Lung (tissue), 12 donors: ENCODE results near the gene ZRANB3. TPM values are rescaled to one million over a fixed set of nuclear protein-coding genes. Genes with fewer than 3 reads are reported as not detected.

Experiments used
- ATAC-seq: fragments of 200-7000 bp; cut with Tn5 transposase; one replicate; pipeline ENCODE4 v1.9.1; 2020; ENCODE audit warnings: moderate number of reproducible peaks; ENCODE audit not compliant: insufficient read depth, low FRiP score
- DNase-seq, 3 donors: peaks; one replicate each; pipeline ENCODE4 v3.0.0-alpha.2; 2013 to 2017
- H3K27ac ChIP-seq, 2 donors: one replicate each; pipeline ENCODE4 v1.5.1; 2013; ENCODE audit warnings: mild to moderate bottlenecking in 2 of 2, moderate library complexity in 2 of 2, control low read depth in 1 of 2, inconsistent platforms in 1 of 2, low read depth in 1 of 2, low read length in 1 of 2
- H3K27me3 ChIP-seq, 3 donors: one replicate each; pipeline ENCODE4 v1.5.1; 2013; ENCODE audit warnings: low read length in 2 of 3; ENCODE audit not compliant: control insufficient read depth in 3 of 3, insufficient read depth in 3 of 3
- H3K36me3 ChIP-seq, 4 donors: one replicate each; pipeline ENCODE4 v1.5.1; 2013; ENCODE audit warnings: low read length in 4 of 4, mild to moderate bottlenecking in 1 of 4, moderate library complexity in 1 of 4; ENCODE audit not compliant: control insufficient read depth in 4 of 4, insufficient read depth in 4 of 4
- H3K4me1 ChIP-seq, 5 donors: one replicate each; pipeline ENCODE4 v1.5.1; 2013; ENCODE audit warnings: low read length in 5 of 5, mild to moderate bottlenecking in 2 of 5, moderate library complexity in 1 of 5; ENCODE audit not compliant: control insufficient read depth in 5 of 5, insufficient read depth in 5 of 5
- H3K4me3 ChIP-seq: one replicate; pipeline ENCODE4 v1.5.1; 2013; ENCODE audit warnings: mild to moderate bottlenecking, control low read depth, moderate library complexity
- H3K9ac ChIP-seq, 2 donors: one replicate each; pipeline ENCODE4 v1.5.1; 2013; ENCODE audit warnings: low read length in 2 of 2, control low read depth in 1 of 2; ENCODE audit not compliant: insufficient read depth in 1 of 2
- H3K9me3 ChIP-seq, 4 donors: one replicate each; pipeline ENCODE4 v1.5.1; 2013; ENCODE audit warnings: low read length in 3 of 4, mild to moderate bottlenecking in 1 of 4, moderate library complexity in 1 of 4; ENCODE audit not compliant: control insufficient read depth in 4 of 4, insufficient read depth in 3 of 4
- WGBS, 2 donors: extraction: QIAGEN DNeasy Blood & Tissue Kit; methylation state at CpG; one replicate each; pipeline ENCODE4 v1.1.7; 2013; 5-methylcytosine and 5-hydroxymethylcytosine counted together
- polyA plus RNA-seq, 2 donors: library from polyadenylated mRNA; stranded (reverse); fragments of 200-250 nt; gene quantifications; one replicate each; pipeline ENCODE4 v1.2.1, GENCODE V29; 2013
- total RNA-seq, 2 donors: library from RNA; depleted of rRNA in 1 of 2; stranded (reverse); fragments of >200 nt in 1 of 2; gene quantifications; one replicate each; pipeline ENCODE4 v1.2.1, GENCODE V29; 2014 to 2021
- TF ChIP-seq, protein P1 (sequence below): IDR thresholded peaks from 2 replicates; pipeline ENCODE4 v1.5.1; 2012; ENCODE audit warnings: mild to moderate bottlenecking; ENCODE audit errors: control extremely low read depth, extremely low read depth
- donor health status: control.
- donor health status: control.
- donor health status: Bipolar disorder and iron deficiency.
- donor health status: healthy.
- donor health status: DM: yes; HTN: yes; CAD: no.

ZRANB3 gene
- total and polyA plus RNA-seq, 4 donors, result 1.3 to 14.9 (median 3.3) TPM

DNA sequence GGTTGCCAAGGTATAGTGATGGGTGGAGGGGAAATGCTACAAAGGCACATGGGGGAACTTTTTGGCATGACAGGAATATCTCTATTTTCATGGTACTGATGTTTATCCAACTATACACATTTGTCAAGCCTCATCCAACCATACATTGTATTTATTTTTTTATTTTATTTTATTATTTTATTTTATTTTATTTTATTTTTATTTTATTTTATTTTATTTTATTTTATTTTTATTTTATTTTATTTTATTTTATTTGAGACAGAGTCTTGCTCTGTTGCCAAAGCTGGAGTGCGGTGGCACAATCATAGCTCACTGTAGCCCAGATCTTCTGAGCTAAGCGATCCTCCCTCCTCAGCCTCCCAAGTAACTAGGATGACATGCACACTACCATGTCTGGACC lies 219.1 kb downstream of the ZRANB3 start:
- no peak for DNase-seq
- 96 to 98% methylated on average over 2 of the region's 2 CpGs for WGBS, 2 donors
- Histone ChIP-seq H3K4me3 (no peak overlapping the region), H3K27ac (no peak overlapping the region), H3K9ac (no peak overlapping the region), H3K4me1 (no peaks in the 10 kb centered on the region), H3K27me3 (no peaks in the 10 kb centered on the region), H3K9me3 (no peaks in the 10 kb centered on the region), H3K36me3 (no peaks in the 10 kb centered on the region)
- ATAC-seq, result no peak
- TF ChIP-seq, protein P1, sequence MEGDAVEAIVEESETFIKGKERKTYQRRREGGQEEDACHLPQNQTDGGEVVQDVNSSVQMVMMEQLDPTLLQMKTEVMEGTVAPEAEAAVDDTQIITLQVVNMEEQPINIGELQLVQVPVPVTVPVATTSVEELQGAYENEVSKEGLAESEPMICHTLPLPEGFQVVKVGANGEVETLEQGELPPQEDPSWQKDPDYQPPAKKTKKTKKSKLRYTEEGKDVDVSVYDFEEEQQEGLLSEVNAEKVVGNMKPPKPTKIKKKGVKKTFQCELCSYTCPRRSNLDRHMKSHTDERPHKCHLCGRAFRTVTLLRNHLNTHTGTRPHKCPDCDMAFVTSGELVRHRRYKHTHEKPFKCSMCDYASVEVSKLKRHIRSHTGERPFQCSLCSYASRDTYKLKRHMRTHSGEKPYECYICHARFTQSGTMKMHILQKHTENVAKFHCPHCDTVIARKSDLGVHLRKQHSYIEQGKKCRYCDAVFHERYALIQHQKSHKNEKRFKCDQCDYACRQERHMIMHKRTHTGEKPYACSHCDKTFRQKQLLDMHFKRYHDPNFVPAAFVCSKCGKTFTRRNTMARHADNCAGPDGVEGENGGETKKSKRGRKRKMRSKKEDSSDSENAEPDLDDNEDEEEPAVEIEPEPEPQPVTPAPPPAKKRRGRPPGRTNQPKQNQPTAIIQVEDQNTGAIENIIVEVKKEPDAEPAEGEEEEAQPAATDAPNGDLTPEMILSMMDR, result no peak

DNA sequence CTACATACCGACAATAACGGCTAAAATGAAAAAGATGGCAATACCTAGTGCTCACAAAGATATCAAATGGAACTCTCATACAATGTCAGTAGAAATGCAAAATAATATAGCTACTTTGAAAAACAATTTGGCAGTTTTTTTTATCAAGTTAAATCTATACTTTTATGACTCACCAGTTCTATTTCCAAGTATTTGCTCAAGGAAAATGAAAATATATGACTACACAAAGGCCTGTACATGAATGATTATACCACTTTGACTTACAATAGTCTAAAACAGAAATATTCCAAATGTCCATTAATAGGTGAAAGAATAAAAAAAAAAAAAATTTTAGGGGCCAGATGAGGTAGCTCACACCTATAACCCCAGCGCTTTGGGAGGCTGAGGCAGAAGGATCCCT lies 219.8 kb downstream of the ZRANB3 start:
- WGBS, 2 donors, result 97 to 99% methylated on average over 3 of the region's 3 CpGs
- TF ChIP-seq, protein P1, result no peak
- Histone ChIP-seq H3K27ac (no peak overlapping the region), H3K4me1 (no peaks in the 10 kb centered on the region), H3K36me3 (no peaks in the 10 kb centered on the region), H3K27me3 (no peaks in the 10 kb centered on the region), H3K9ac (no peak overlapping the region), H3K4me3 (no peak overlapping the region), H3K9me3 (no peaks in the 10 kb centered on the region)
- DNase-seq, result no peak
- no peak for ATAC-seq

DNA sequence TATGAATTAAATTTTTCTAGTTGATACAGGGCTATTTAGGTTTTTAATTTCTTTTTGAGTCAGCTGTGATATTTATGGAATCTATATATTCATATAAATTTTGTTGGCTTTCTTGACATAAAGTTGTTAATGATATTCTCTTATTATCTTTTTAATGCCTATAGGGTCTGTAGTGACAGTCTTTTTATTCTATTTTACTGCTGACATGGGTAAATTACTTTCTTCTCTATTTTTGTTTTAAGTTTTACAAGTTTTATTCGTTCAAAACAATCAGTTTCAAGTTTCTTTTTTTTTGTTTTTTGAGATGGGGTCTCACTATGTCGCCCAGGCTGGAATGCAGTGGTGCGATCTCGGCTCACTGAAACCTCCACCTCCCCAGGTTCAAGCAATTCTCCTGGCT lies 226.3 kb downstream of the ZRANB3 start:
- TF ChIP-seq, protein P1, result no peak
- WGBS, 2 donors, result 96 to 97% methylated on average over 4 of the region's 4 CpGs
- H3K27me3 ChIP-seq, result no peaks in the 10 kb centered on the region
- H3K4me3 ChIP-seq, result no peak overlapping the region
- DNase-seq (no peak), ATAC-seq (no peak)
- H3K9ac ChIP-seq, result no peak overlapping the region
- peaks cover 0 to 4% (median 1%) of the 10 kb centered on the region in 4 donors for H3K9me3 ChIP-seq
- no peak overlapping the region for H3K27ac ChIP-seq
- H3K36me3 ChIP-seq, result no peaks in the 10 kb centered on the region
- H3K4me1 ChIP-seq, result no peaks in the 10 kb centered on the region

DNA sequence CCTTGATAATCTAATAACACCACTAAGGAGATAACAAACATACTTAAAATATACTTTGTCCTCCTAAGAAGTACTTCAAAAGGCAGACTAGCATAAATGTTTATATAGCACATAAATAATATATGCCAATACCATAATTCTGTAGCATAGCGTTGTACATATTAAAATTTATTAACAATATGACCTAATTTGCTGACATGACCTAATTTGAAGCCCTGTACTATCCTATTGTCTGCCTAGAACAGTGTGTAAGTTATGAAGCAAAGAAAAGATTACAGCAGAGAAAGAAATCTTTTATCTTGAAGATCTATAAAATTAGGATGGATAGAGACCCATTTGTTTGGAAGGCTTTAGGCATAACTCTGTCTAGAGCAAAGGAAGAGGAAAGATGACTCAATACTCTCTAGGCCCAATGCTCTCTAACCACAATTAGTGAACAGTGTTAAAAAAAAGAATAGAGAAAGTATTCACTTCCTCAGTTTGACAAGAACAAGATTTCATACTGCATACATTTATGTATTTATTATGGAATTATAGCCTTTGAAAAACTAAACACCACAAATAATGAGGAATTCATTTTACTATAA lies 231.3 kb downstream of the ZRANB3 start:
- ATAC-seq (no peak), DNase-seq (no peak)
- H3K9me3 ChIP-seq, result peaks cover 0 to 10% (median 1%) of the 10 kb centered on the region in 4 donors
- no peak overlapping the region for H3K27ac ChIP-seq
- no peaks in the 10 kb centered on the region for H3K4me1 ChIP-seq
- no peaks in the 10 kb centered on the region for H3K27me3 ChIP-seq
- H3K9ac ChIP-seq, result no peak overlapping the region
- 84 to 85% methylated on average over 1 of the region's 1 CpG for WGBS, 2 donors
- TF ChIP-seq, protein P1, result no peak
- H3K4me3 ChIP-seq, result no peak overlapping the region
- peaks cover 0 to 2% (median 0%) of the 10 kb centered on the region in 4 donors for H3K36me3 ChIP-seq
